BE2C (cell line): ENCODE measurements around the gene TRRAP. TPM values are rescaled to one million over a fixed set of nuclear protein-coding genes. Genes with fewer than 3 reads are reported as not detected.

Experiments
- DNase-seq: peaks from one replicate; pipeline ENCODE4 v3.0.0-alpha.2; 2020
- H3K27me3 ChIP-seq: fragments of 250-450 bp; sonication (Bioruptor Pico); 2 replicates; pipeline ENCODE4 v1.5.1; 2020; ENCODE audit warnings: mild to moderate bottlenecking
- H3K36me3 ChIP-seq: fragments of 250-450 bp; sonication (Bioruptor Pico); 2 replicates; pipeline ENCODE4 v1.5.1; 2020; ENCODE audit warnings: mild to moderate bottlenecking
- H3K4me1 ChIP-seq: fragments of 250-450 bp; sonication (Bioruptor Pico); 2 replicates; pipeline ENCODE4 v1.5.1; 2020
- H3K4me3 ChIP-seq: 2 replicates; pipeline ENCODE4 v1.5.1; 2011; ENCODE audit warnings: low read depth, low read length
- H3K9me3 ChIP-seq: fragments of 250-450 bp; sonication (Bioruptor Pico); 2 replicates; pipeline ENCODE4 v1.5.1; 2020
- polyA plus RNA-seq: library from polyadenylated mRNA; unstranded; fragments of >200 nt; gene quantifications from one replicate; pipeline ENCODE4 v1.2.1, GENCODE V29; 2012; ENCODE audit warnings: low read depth, missing spikeins; ENCODE audit not compliant: insufficient read length, insufficient read depth
- TF ChIP-seq, protein P1 (sequence below): IDR thresholded peaks from 2 replicates; pipeline ENCODE4 v1.5.1; 2012; ENCODE audit warnings: mild to moderate bottlenecking, low read depth, low read length

The TRRAP gene
- polyA plus RNA-seq = 42.7 TPM

- H3K4me3 ChIP-seq = peak within 1 kb of the TSS; percentile 93
- no peaks in the 10 kb centered on the region for H3K9me3 ChIP-seq
- no peaks in the 10 kb centered on the region for H3K4me1 ChIP-seq
- H3K27me3 ChIP-seq = no peaks in the 10 kb centered on the region
- peak; percentile 80 for DNase-seq
- H3K36me3 ChIP-seq = peaks cover 25% of the 10 kb centered on the region
- TF ChIP-seq, protein P1, sequence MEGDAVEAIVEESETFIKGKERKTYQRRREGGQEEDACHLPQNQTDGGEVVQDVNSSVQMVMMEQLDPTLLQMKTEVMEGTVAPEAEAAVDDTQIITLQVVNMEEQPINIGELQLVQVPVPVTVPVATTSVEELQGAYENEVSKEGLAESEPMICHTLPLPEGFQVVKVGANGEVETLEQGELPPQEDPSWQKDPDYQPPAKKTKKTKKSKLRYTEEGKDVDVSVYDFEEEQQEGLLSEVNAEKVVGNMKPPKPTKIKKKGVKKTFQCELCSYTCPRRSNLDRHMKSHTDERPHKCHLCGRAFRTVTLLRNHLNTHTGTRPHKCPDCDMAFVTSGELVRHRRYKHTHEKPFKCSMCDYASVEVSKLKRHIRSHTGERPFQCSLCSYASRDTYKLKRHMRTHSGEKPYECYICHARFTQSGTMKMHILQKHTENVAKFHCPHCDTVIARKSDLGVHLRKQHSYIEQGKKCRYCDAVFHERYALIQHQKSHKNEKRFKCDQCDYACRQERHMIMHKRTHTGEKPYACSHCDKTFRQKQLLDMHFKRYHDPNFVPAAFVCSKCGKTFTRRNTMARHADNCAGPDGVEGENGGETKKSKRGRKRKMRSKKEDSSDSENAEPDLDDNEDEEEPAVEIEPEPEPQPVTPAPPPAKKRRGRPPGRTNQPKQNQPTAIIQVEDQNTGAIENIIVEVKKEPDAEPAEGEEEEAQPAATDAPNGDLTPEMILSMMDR = peak; percentile 52
These were observed at the start of gene TRRAP for GRCh38 chr7:98878365-98879197. TSS of gene TRRAP (plus strand) at chr7:98878532. CDS start at chr7:98881151, 2,619 bp downstream.

GRCh38 chr7:98830972-98831548 is 47.3 kb upstream of the TRRAP start:
- Histone ChIP-seq H3K4me1 (no peaks in the 10 kb centered on the region), H3K9me3 (no peaks in the 10 kb centered on the region), H3K36me3 (no peaks in the 10 kb centered on the region), H3K27me3 (no peaks in the 10 kb centered on the region), H3K4me3 (no peak overlapping the region)
- TF ChIP-seq, protein P1 = no peak
- DNase-seq = no peak

DNA sequence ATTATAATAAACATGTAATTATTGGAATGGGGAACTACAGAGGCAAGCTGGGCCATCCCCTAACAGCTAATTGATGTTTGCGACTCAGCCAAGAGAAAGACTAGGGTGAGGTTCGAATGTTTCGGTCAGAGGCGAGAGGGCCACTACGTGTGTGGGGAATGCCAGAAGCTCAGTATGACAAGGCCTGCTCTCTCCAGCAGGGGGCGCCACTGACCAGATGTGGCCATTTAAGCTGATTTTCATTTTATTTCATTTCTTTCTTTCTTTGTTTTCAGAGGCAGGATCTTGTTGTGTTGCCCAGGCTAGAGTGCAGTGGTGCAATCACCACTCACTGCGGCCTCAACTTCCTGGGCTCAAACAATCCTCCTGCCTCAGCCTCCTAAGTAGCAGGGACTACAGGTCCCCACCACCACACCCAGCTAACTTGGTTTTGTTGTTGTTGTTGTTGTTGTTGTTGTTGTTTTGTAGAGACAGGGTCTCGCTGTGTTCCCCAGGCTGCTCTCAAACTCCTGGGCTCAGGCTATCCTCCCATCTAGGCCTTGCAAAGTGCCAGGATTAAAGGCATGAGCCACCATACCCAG is 46.6 kb upstream of the TRRAP start:
- peak; percentile 39 for DNase-seq
- no peak overlapping the region for H3K4me3 ChIP-seq
- no peaks in the 10 kb centered on the region for H3K36me3 ChIP-seq
- H3K4me1 ChIP-seq = no peaks in the 10 kb centered on the region
- TF ChIP-seq, protein P1 = peak; percentile 62
- H3K27me3 ChIP-seq = no peaks in the 10 kb centered on the region
- no peaks in the 10 kb centered on the region for H3K9me3 ChIP-seq

GRCh38 chr7:98833022-98833421 is 45.3 kb upstream of the TRRAP start:
- Histone ChIP-seq H3K27me3 (no peaks in the 10 kb centered on the region), H3K36me3 (no peaks in the 10 kb centered on the region), H3K9me3 (no peaks in the 10 kb centered on the region), H3K4me1 (no peaks in the 10 kb centered on the region), H3K4me3 (no peak overlapping the region)
- DNase-seq = no peak
- TF ChIP-seq, protein P1 = no peak

DNA sequence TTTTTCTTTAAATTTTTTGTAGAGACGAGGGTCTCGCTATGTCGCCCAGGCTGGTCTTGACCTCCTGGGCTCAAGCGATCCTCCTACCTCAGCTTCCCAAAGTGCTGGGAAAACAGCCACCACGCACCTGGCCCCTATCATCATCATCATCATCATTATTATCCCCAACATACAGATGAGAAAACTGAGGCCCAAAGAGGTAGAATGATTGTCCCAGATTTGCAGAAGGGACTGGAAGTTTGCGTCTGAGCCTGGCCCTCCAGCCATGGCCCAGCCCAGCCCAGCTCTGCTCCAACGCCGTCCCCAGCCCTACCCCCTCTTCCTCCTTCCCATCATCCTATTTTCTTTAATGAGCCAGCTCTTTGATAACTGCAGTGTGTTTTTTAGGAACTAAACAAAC is 43.4 kb upstream of the TRRAP start:
- no peak overlapping the region for H3K4me3 ChIP-seq
- no peaks in the 10 kb centered on the region for H3K36me3 ChIP-seq
- TF ChIP-seq, protein P1 = no peak
- no peaks in the 10 kb centered on the region for H3K4me1 ChIP-seq
- H3K27me3 ChIP-seq = no peaks in the 10 kb centered on the region
- no peaks in the 10 kb centered on the region for H3K9me3 ChIP-seq
- no peak for DNase-seq
